Left ventricle myocardium inferior (tissue), 1 donor: ENCODE results near the gene DNER. TPM values are rescaled to one million over a fixed set of nuclear protein-coding genes. Genes with fewer than 3 reads are reported as not detected.

Source experiments
- DNase-seq: peaks from one replicate; pipeline ENCODE4 v3.0.0-alpha.2; 2020
- H3K27ac ChIP-seq: fragments of 200-600 bp; replicated peaks from 2 replicates; pipeline ENCODE4 v1.8.0; 2021
- H3K27me3 ChIP-seq: fragments of 200-600 bp; 2 replicates; pipeline ENCODE4 v1.8.0; 2021; ENCODE audit warnings: low read depth
- H3K36me3 ChIP-seq: fragments of 200-600 bp; 2 replicates; pipeline ENCODE4 v1.8.0; 2021
- H3K4me1 ChIP-seq: fragments of 200-600 bp; 2 replicates; pipeline ENCODE4 v1.8.0; 2021
- H3K4me3 ChIP-seq: fragments of 200-600 bp; 2 replicates; pipeline ENCODE4 v1.8.0; 2021; ENCODE audit warnings: mild to moderate bottlenecking, moderate library complexity
- H3K9me3 ChIP-seq: fragments of 200-600 bp; replicated peaks from 2 replicates; pipeline ENCODE4 v1.8.0; 2021
- intact Hi-C: fragments of 100-400 bp; cut with micrococcal nuclease; formaldehyde crosslinking; loops from one replicate; pipeline ENCODE4 v1.11.0; 2022
- total RNA-seq: library from RNA; stranded (reverse); fragmentation: NEBNext Ultra II Directional; extraction: Animal tissue kit (Norgen Biotek cat#: 25700); gene quantifications from one replicate; pipeline ENCODE4 v1.2.1, GENCODE V29; 2021
- TF ChIP-seq, protein P1 (sequence below): fragments of 200-600 bp; IDR thresholded peaks from 2 replicates; pipeline ENCODE4 v1.8.0; 2021; ENCODE audit warnings: antibody characterized with exemption, mild to moderate bottlenecking, borderline replicate concordance
- donor health status: DM: no; HTN: yes; CAD: no; lungs with severe emphysema.

DNER gene
- total RNA-seq, 1 donor from 2014 or later, result 2.3 TPM

DNA sequence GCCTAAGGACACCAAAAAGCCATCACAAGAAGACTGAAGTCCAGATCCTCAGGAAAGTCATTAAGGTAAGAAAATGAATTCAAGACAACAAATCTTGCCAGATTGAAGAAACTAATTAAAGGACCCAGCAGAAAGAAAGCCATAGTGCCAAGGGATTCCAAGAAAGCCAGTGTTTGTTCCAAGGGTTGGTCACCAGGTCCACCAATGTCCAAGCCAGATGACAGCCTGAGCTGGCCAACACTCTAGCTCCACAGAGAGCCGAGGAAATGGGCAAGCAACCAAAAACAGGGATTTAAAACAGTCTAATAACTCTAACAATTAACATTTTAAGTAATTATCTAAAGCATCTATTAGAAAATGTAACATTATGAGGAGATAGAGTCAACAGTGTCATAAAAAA, 49.2 kb downstream of the DNER start:
- Histone ChIP-seq H3K27ac (no peak overlapping the region), H3K4me1 (no peaks in the 10 kb centered on the region), H3K4me3 (no peak overlapping the region), H3K36me3 (no peaks in the 10 kb centered on the region), H3K27me3 (peaks cover 10% of the 10 kb centered on the region), H3K9me3 (no peaks in the 10 kb centered on the region)
- intact Hi-C loops, result no loop called here
- TF ChIP-seq, protein P1, sequence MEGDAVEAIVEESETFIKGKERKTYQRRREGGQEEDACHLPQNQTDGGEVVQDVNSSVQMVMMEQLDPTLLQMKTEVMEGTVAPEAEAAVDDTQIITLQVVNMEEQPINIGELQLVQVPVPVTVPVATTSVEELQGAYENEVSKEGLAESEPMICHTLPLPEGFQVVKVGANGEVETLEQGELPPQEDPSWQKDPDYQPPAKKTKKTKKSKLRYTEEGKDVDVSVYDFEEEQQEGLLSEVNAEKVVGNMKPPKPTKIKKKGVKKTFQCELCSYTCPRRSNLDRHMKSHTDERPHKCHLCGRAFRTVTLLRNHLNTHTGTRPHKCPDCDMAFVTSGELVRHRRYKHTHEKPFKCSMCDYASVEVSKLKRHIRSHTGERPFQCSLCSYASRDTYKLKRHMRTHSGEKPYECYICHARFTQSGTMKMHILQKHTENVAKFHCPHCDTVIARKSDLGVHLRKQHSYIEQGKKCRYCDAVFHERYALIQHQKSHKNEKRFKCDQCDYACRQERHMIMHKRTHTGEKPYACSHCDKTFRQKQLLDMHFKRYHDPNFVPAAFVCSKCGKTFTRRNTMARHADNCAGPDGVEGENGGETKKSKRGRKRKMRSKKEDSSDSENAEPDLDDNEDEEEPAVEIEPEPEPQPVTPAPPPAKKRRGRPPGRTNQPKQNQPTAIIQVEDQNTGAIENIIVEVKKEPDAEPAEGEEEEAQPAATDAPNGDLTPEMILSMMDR, result no peak
- no peak for DNase-seq

DNA sequence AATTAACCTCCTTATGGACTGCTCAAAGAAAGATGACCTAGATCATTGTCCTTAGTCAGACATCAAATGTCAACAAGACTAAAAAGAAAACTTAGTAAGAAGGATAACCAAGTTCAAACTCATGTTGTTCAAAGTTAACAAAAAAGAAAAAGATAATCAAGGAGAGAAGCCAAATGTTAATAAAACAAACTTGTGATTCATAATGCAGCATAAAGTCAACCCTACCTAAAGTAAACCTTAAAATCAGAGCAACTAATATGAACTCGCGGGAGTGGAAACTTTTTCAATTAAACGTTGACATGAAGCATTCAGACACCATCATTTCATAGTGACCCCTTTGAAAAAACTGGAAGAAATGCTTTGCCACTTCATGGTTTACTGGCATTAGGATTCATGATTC, 52.9 kb downstream of the DNER start:
- Histone ChIP-seq H3K36me3 (no peaks in the 10 kb centered on the region), H3K4me3 (no peak overlapping the region), H3K9me3 (no peaks in the 10 kb centered on the region), H3K4me1 (no peaks in the 10 kb centered on the region), H3K27ac (no peak overlapping the region), H3K27me3 (no peaks in the 10 kb centered on the region)
- intact Hi-C loops, result no loop called here
- DNase-seq, result no peak
- TF ChIP-seq, protein P1, result no peak

DNA sequence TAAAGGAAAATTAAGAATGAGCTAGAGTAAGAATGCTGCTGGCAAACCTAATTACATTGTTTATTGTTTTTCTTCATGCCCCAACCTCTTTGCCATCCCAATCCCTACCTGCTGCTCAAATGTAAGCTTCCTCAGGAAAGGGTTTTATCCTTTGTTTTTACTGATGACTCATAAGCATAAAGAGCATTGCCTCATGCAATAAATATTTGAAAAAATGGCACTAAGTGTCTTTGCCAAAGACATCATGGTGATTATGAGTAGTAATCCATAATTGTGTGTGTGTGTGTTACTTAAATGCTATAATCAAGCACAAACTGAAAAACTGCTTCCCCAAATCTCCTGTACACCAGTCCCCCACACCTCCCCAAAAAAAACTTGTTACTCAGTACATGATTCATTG, 53.4 kb downstream of the DNER start:
- no peak for DNase-seq
- Histone ChIP-seq H3K27ac (no peak overlapping the region), H3K9me3 (no peaks in the 10 kb centered on the region), H3K4me1 (no peaks in the 10 kb centered on the region), H3K36me3 (no peaks in the 10 kb centered on the region), H3K27me3 (no peaks in the 10 kb centered on the region), H3K4me3 (no peak overlapping the region)
- TF ChIP-seq, protein P1, result no peak
- intact Hi-C loops, result no loop called here

DNA sequence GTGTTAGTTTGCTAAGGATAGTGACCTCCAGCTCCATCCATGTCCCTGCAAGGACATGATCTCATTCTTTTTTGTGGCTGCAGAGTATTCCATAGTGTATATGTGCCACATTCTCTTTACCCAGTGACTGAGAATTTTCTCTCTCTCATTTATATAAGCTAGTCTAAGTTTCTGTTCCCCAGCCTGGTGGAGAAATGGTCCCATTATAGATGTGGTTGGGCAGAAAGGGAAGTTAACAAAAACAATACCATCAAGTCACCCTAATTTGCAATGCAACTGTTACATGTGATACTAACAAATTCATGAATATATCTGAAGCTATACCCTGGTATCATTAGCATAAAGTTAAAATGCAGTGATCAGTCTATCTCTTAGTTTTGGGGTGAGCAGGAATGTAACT, 54.0 kb downstream of the DNER start:
- no peaks in the 10 kb centered on the region for H3K9me3 ChIP-seq
- DNase-seq, result no peak
- no peaks in the 10 kb centered on the region for H3K4me1 ChIP-seq
- intact Hi-C loops, result no loop called here
- no peaks in the 10 kb centered on the region for H3K36me3 ChIP-seq
- no peak overlapping the region for H3K27ac ChIP-seq
- TF ChIP-seq, protein P1, result no peak
- H3K4me3 ChIP-seq, result no peak overlapping the region
- no peaks in the 10 kb centered on the region for H3K27me3 ChIP-seq

DNA sequence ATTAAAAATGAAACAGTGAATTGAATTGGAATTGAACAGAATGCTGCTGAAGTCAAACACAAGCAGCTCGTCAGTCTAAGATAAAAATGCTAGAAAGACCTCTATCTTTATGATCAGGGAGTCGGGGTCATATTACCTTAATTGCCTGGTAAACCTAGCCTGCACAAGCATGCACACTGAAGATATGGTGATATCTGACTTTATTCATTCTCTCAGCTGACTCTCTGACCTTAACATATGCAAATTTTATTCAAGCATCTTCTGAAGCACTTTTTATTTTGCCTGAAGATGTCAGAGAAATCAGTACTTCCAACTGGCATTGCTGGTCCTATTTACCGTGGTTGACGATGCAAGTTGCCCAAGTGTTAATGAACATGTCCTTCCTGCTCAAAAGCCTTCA, 56.4 kb downstream of the DNER start:
- DNase-seq, result no peak
- no peaks in the 10 kb centered on the region for H3K9me3 ChIP-seq
- H3K27me3 ChIP-seq, result no peaks in the 10 kb centered on the region
- H3K27ac ChIP-seq, result no peak overlapping the region
- intact Hi-C loops, result no loop called here
- no peak overlapping the region for H3K4me3 ChIP-seq
- no peaks in the 10 kb centered on the region for H3K4me1 ChIP-seq
- TF ChIP-seq, protein P1, result no peak
- no peaks in the 10 kb centered on the region for H3K36me3 ChIP-seq

DNA sequence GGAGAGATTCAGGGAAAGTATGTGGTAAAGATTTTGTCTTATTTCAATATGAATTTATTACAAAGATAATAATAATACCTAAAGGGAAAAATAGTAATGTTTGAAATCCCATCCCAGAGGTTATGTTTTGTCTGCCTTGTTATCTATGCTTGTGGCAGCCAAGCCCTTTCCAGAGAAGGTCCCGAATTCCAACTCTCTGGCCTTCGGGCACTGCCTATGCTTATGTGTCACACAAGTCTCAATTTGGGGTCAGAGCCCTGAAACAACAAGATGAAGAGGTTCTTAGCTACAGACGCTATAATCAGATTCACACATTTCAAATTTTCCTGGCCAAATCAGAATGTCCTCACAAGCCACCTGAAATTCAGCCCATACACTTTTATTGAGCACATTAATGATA, 59.9 kb downstream of the DNER start:
- no peak overlapping the region for H3K4me3 ChIP-seq
- TF ChIP-seq, protein P1, result no peak
- H3K4me1 ChIP-seq, result no peaks in the 10 kb centered on the region
- H3K9me3 ChIP-seq, result no peaks in the 10 kb centered on the region
- no peaks in the 10 kb centered on the region for H3K36me3 ChIP-seq
- H3K27me3 ChIP-seq, result peaks cover 15% of the 10 kb centered on the region
- DNase-seq, result no peak
- no peak overlapping the region for H3K27ac ChIP-seq
- intact Hi-C loops, result no loop called here
